GM15510 (cell line): ENCODE results near the gene ERP27.

Source experiments
- POLR2A ChIP-seq: IDR thresholded peaks from 3 replicates; pipeline ENCODE4 v1.6.1; 2011; ENCODE audit warnings: borderline replicate concordance; ENCODE audit not compliant: insufficient read length; ENCODE audit errors: extremely low read depth

ERP27 gene

DNA sequence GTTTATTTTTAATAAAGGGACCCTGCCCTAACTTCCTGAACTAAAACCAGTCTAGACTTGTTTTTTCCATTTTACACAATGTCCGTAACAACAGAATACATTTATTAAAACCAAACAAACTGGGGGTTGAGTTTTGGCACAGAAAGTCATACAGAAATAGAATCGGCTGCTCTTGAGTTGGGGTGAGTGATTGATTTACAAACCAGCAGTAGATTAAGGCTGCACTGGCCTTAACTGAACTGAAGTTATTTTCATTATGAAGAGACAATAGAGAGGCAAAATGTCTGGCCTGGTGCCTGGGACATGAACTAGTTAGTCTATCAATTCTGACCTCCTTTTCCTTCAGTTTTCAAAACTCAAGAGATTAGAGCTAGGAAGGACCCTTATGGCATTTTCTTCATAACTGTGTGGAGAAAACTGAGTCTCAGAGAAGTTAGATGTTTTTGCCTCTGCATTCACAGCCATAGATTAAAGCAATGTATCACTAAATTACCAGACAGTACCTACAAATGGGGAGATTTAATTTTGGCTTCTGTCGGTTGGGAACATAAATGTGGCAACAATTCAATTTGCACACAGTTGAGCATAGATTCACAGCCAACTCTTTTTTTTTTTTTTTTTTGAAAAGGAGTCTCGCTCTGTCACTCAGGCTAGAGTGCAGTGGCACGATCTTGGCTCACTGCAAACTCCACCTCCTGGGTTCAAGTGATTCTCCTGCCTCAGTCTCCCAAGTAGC, 32.9 kb downstream of the ERP27 start:
- TF ChIP-seq POLR2A = no peak

DNA sequence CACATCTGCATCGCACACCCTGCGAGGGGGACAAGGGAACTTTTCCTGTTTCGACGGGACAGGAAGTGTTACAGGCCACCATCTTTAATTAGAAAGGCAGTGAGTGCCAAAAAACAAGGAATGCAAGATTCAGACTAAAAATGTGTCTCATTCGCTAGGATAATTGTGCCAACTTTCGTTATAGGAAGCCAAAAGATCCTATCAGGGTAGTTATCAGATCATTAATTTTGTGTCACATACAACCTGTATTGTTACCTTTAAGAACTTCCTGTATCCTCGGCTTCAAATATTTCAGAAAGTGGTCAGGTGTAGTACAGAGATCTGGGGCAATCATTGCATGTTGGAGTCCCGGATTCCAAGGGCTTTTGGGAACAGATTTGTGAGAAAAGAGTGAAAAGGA, 33.5 kb downstream of the ERP27 start:
- TF ChIP-seq POLR2A = no peak

DNA sequence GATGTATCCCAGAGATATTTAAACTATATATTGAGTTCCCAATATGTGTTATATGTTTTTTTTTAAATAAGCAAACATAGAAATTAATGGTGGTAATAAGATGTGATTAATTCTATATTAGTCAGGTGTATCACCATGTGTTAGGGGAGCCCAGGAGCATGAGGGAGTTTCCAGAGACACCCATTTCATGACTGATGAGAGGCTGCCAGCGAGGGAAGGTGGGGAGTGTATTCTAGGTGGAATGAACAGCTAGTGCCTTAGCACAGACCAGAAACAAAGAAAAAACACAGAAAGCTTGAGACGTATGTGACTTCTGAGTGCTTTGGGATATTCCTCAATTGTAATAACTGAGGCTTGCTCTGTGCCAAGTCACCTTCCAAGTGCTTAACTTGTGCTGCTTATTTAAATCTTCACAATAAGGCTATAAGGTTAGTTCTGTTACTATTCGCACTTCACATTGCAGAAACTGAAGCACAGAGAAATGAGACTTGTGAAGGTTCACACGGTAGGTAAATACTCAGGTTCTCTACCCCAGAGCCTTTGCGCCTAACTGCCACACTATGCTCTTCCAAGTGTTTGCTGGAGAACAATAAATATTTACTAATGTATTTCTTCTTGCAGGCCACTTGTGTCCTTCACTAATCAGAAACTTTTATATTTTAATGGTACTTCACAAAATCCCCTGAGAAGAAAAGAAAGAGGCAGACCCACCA, 34.8 kb downstream of the ERP27 start:
- TF ChIP-seq POLR2A = no peak

DNA sequence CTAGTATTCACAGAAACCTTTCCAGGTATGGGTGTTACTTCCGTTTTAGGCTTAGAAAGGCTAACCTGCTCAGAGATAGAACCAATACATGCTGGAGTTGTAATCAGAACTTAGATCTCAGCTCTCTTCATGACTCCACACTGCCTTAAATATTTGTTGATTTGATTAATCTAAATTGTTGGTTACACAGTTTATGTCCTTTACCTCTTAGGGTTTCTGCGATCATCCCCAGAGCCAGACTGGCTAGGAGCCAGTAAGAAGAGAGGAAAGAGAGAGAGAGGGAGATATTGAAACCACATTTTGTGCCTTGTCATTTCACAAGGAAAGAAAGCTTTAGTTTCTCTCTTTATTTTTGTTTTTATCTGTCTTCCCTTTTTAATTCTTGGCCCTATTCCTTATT, 35.9 kb downstream of the ERP27 start:
- no peak for TF ChIP-seq POLR2A

DNA sequence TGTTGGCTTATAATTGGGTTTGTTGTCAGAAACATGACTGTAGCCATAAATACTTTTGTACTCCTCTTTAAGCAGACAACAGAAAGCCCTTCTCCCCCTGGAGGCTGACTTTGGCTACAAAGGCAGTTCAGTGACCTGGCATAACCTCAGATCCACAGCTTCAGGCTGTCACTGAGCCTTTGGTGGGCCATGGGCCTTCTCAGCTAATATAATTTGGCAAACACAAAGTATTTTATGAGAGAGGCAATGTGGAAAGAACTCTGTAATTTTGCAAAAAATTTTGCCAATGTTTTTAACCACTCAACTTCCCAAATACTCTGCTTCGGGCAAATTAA, 37.1 kb downstream of the ERP27 start:
- no peak for TF ChIP-seq POLR2A

DNA sequence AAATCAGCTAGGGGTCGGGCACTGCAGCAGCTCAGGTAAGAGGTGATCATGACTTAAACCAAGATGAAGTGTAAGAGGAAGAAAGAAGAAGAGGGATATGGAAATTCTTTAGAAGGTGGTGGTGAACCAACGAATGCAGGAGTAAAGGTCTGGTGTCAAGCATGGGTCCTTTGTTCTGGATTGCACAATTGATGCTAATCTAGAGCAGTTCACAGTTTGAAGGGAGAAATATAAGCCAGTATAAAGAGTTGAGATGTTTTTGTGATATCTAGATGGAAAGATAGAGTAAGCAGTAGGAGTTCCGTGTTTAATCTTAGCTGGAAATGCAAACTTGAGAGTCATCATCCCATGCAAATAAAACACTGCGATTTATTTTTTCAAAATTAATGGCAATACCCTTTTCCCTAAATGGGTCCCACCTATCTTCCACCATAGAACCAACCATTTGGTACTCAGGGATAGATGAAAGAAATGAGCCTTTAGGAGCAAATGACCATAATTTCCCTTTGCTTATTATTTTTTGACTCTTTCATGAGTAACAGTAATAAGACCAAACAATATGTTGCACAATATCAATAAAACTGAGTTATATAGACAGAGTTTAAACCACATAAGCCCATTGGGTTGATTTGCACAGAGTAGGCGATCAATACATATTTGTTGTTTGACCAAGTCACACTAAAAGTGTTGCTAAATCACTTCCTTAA, 37.7 kb downstream of the ERP27 start:
- TF ChIP-seq POLR2A = no peak

DNA sequence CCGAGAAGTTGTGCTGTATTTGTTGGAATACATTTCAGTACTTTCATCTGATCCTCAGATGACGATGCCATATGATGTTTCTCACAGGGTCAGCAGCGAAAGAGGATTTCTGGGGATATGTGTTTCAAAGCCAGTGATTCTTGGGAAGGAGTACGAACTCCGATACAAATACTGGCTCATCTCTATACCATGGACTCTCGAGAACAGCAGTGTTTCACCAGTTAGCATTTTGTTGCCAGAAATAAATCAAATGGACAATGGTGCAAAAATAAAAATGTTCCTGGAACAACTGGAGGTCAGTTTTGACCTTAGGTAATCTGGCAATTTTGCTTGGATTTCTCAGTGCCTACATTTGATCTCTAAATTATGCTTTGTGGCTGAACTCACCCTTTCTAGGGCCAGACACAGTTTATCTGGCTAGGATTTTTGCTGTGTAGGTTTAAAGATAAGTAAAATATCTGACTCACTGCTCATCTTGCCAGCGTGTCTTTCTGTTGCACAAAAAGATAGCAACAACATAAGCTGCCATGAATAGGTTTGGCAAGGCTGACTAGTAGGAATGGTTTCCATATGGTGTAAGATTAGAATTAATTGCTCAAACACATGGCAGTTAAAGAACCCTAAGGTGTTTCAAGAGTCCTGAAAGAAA, 41.7 kb downstream of the ERP27 start:
- TF ChIP-seq POLR2A = no peak

DNA sequence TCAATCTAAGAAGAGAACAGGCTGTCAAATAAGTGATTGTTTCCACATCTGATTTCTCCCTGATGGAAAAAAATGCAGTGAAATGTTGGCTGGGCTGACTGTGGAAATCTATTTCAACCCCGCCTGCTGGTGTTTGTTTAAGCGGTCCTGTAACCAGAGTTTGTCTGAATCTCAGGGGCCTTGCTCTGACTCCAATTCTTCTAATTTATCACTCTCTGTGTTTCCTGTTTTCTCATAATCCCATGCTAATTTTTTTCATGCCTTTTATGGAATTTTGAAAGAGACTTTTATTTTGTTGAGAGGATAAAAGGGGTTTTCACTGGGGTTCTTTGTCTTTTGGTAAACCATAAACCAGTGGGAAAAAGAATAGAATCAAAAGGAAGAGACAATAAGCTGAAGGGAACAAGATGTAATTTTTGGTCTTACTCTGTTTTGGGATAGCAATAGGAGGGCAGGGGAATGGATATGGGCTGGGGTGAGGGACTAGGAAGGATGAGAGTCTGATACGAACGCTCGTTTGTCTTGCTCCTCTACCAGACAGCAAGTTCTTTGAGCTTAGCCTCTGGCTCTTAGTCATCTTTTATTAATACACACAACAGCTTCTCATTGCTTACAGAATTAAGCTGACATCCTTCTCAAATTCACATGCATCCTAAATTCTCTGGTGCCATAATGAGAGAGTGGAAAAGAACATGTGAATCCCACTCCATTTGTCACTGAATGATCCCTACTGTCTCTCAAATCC, 44.7 kb downstream of the ERP27 start:
- no peak for TF ChIP-seq POLR2A

DNA sequence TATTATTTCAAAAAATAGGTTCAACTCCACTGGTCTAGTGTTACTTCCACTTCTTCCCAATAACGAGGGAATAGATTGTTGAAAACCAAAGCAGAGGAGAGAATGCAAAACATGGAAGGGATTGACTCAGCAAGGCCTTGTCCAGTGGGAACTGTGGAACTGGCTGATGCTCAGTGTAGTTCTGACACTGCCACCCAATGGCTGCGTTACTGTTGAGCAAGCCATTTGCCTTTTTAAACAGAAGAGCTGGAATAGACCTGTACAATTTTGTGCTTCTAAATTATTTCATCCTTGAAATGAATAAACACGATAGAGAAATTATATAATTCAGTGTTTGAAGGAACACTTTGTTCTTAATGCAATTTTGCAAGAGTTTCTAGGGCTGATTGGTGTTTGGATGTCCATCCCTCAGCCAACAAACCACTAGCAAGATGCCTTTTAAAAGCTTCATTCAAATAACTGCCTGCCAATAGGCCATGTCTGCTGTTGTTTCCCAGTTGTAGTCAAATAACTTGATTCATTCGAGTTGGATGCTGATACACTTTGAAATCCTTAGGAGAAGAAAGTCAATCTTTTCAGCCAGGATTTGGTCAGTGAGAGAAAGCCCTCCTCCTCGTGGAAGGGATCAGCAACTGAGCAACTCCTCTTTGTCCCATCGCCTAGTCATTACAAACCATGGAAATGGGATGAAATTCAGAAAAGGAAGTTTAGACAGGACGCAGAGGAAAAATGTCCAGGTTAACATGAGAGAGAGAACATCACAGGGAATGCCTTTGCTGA, 45.4 kb downstream of the ERP27 start:
- no peak for TF ChIP-seq POLR2A

DNA sequence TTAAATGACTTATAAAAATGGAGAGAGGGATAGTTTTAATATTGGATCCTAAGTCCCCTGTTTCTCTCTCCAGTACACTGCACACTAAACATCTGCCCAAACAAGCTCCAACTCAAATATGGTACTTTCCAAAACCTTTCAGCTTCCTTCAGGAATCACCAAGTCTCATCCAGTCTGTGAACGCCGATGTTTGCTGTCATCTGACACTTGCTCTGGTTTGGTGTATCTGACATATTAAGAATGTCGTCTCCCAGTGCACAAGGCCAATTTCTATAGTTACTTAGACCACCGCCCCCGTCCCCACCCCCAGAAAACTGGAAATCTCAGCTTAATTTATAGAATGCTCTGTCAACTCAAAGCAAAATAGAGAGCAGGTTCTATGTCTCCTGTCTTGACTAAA, 47.6 kb downstream of the ERP27 start:
- no peak for TF ChIP-seq POLR2A

DNA sequence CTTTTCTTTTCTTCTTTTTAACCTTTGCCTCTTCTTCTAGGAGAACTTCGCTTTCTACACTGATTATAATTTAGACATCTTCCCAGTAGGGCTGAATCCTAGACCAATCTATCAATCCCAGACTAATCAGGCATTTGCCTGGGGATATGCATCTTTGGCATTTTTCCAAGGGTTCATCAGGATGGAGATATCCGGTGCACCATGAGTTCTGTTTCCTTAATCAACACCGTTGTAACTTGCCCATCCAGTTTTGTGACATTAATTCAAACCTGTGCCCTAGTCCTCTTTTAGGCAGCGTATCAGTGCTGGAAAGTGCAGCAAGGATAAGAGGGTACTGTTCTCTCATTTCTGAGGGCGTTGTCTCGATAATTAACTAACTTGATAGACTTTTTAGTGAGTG, 52.1 kb downstream of the ERP27 start:
- TF ChIP-seq POLR2A = no peak

DNA sequence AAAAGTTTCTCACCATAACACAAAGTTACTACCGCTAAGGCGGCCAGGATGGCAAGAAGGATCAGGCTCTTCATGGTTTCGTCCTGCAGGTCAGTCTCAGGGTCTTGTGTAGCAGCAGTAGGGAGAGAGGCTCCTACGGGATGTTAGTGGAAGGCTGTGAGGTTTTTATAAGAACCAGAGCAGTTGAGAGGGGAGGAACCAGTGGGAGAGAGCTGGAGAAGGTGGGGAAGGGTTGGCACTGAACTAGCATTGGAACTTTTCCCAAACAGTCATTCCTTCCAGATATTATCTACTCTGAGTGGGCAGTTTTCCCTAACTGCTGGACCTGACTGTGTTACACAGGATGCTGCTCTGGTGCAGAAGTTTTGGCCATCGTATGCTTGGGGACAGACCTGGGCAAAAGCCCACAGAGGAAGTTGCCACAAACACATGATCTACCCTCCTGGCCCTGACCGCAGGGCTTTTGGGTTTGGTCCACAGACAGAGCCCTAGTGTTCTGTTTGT, 52.6 kb downstream of the ERP27 start, which contains the start of gene MGP:
Gene MGP, minus strand, starts transcription at position 137 of the 504 bp plus-strand sequence. Its CDS starts 63 bp downstream, at position 74.
- no peak for TF ChIP-seq POLR2A

DNA sequence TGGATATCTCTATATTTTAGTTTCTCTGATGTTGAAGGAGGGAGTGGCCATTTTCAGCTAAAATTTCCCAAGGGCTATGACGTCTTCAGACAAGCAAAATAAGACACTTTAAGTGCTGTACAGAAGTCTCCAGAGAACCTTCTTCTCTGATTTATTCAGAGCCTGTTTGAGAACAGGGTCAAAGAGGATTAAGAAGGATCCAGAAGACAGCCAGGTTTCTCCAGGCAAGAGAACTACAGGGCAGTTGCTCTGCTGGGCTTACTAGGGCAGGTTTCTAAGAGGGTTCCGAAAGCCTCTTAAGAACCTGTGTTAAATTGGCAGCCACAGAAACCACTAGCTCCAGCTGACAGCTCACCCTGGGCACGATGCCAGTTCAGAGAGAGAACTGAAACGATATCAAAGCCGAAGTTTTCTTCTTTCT, 53.9 kb downstream of the ERP27 start:
- no peak for TF ChIP-seq POLR2A
